Panc1 (cell line): ENCODE data around the gene SAP30.

Experiments used
- CTCF ChIP-seq: fragments of 450-650 bp; IDR thresholded peaks from 2 replicates; pipeline ENCODE4 v1.5.1; 2017; ENCODE audit warnings: mild to moderate bottlenecking
- POLR2AphosphoS5 ChIP-seq: IDR thresholded peaks from 2 replicates; pipeline ENCODE4 v1.6.1; 2012; ENCODE audit warnings: mild to moderate bottlenecking, low read depth, low read length, moderate library complexity
- TF ChIP-seq, protein P1 (sequence below), 2 experiments: IDR thresholded peaks; 2 replicates each; pipeline ENCODE4 v1.6.1; 2011 to 2012; ENCODE audit warnings: low read depth in 2 of 2, control low read depth in 1 of 2, low read length in 1 of 2, mild to moderate bottlenecking in 1 of 2, moderate library complexity in 1 of 2; ENCODE audit not compliant: insufficient read depth in 1 of 2

- TF ChIP-seq CTCF (no peak), POLR2AphosphoS5 (no peak)
- TF ChIP-seq, protein P1, sequence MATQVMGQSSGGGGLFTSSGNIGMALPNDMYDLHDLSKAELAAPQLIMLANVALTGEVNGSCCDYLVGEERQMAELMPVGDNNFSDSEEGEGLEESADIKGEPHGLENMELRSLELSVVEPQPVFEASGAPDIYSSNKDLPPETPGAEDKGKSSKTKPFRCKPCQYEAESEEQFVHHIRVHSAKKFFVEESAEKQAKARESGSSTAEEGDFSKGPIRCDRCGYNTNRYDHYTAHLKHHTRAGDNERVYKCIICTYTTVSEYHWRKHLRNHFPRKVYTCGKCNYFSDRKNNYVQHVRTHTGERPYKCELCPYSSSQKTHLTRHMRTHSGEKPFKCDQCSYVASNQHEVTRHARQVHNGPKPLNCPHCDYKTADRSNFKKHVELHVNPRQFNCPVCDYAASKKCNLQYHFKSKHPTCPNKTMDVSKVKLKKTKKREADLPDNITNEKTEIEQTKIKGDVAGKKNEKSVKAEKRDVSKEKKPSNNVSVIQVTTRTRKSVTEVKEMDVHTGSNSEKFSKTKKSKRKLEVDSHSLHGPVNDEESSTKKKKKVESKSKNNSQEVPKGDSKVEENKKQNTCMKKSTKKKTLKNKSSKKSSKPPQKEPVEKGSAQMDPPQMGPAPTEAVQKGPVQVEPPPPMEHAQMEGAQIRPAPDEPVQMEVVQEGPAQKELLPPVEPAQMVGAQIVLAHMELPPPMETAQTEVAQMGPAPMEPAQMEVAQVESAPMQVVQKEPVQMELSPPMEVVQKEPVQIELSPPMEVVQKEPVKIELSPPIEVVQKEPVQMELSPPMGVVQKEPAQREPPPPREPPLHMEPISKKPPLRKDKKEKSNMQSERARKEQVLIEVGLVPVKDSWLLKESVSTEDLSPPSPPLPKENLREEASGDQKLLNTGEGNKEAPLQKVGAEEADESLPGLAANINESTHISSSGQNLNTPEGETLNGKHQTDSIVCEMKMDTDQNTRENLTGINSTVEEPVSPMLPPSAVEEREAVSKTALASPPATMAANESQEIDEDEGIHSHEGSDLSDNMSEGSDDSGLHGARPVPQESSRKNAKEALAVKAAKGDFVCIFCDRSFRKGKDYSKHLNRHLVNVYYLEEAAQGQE (IDR thresholded peaks at IDR 0.05; ENCODE audit: insufficient read depth in 1 of 2, low read depth in 2 of 2, low read length in 1 of 2) = no peak
Observed at GRCh38 chr4:173404296-173404865, 33.6 kb downstream of the SAP30 start.
